GM12878 (cell line): ENCODE results near the gene TMBIM6. TPM values are rescaled to one million over a fixed set of nuclear protein-coding genes. Genes with fewer than 3 reads are reported as not detected.

ENCODE experiments used
- GATAD2B ChIP-seq: fragments of 450-650 bp; conservative IDR thresholded peaks from 2 replicates; pipeline ENCODE4 v1.6.1; 2017; ENCODE audit warnings: low read depth, mild to moderate bottlenecking, moderate library complexity
- POLR2AphosphoS5 ChIP-seq: IDR thresholded peaks from 2 replicates; pipeline ENCODE4 v1.6.1; 2011; ENCODE audit warnings: mild to moderate bottlenecking, low read length, inconsistent platforms
- RBBP5 ChIP-seq: fragments of 200-600 bp; sonication (generic); conservative IDR thresholded peaks from 2 replicates; pipeline ENCODE4 v1.6.1; 2016
- RUNX3 ChIP-seq: IDR thresholded peaks from 2 replicates; pipeline ENCODE4 v1.6.1; 2012; ENCODE audit warnings: low read length, inconsistent platforms
- STAT3 ChIP-seq: IDR thresholded peaks from 2 replicates; pipeline ENCODE4 v1.6.1; 2011; ENCODE audit warnings: low read depth, low read length, improper control_type of control experiment
- TCF12 ChIP-seq: IDR thresholded peaks from 2 replicates; pipeline ENCODE4 v1.6.1; 2011; ENCODE audit warnings: low read depth, mild to moderate bottlenecking, low read length
- polyA plus RNA-seq, 11 experiments: library from polyadenylated mRNA; depleted of rRNA in 4 of 11; unstranded in 6 of 11; stranded (reverse) in 5 of 11; fragments of >200 nt; fragmentation: Nextera tagmentation in 4 of 11; fragmentation: Illumina TruSeq in 1 of 11; extraction: Ambion mirVana in 4 of 11; extraction: Trizol in 1 of 11; gene quantifications; 1 replicate in 1 of 11; 2 replicates in 10 of 11; pipeline versions ENCODE4 v1.2.1 to v1.2.3, GENCODE V29; 2011 to 2016; ENCODE audit warnings: inconsistent platforms in 2 of 11, missing spikeins in 2 of 11, low read depth in 1 of 11
- total RNA-seq, 4 experiments: library from RNA; depleted of rRNA in 3 of 4; stranded (reverse); fragments of >200 nt in 3 of 4; fragmentation: Illumina TruSeq in 1 of 4; extraction: Trizol in 1 of 4; gene quantifications; 2 replicates each; pipeline versions ENCODE4 v1.2.1 to v1.2.3, GENCODE V29; 2013 to 2021
- TF ChIP-seq, protein P1 (sequence below): IDR thresholded peaks from 2 replicates; pipeline ENCODE4 v1.6.1; 2012; ENCODE audit warnings: mild to moderate bottlenecking, low read depth, low read length
- TF ChIP-seq, protein P2 (sequence below): IDR thresholded peaks from 2 replicates; pipeline ENCODE4 v1.6.1; 2012; ENCODE audit warnings: low read depth, low read length, improper control_type of control experiment

The TMBIM6 gene
- total and polyA plus RNA-seq, 10 of the 15 experiments (the other 5 are each of a cell fraction or from before 2014, with no cell fraction given): 224 to 1,192 (median 379) TPM

DNA sequence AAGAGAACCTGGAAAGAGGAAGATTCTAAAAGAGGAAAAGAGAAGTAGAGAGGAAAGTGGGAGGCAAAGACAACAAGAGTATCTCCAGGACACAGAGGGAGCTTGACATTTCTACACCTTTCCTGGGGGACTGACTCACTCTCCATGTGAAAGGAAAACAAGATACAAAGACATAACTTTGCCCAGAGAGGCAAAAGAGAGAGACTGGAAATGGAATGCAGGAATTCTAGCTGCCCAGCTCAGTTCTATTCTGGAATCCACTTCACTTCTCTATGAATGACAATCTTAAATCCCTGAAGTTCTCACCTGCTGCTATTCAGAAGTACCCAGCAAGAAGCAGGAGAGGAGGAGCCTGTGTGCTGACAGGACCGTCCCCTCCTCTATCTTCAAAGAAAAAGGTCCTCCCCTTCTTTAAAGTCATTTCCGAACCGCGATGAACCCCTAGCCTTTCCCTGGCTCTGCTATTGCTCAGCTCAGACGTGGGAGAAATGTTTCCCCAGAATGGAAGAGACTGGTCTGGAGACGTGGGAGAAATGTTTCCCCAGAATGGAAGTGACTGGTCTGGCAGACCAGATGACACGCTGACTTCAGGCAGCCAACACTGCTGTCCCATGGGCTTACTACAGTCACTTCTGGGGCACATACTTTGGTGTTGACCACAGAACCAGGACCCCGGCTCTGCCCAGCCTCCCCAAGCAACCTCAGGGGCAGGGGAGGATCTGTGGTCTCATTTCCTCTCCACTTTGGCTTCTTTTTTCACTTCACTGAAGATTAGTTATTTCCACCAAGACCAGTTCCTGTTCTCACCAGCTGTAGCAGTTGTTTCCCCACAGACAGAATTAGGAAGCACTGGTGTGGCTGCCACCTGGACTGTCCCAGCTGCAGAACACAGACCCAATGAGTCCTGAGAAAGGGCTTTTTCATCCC, 42.5 kb upstream of the TMBIM6 start (continued):
- TF ChIP-seq, protein P1, sequence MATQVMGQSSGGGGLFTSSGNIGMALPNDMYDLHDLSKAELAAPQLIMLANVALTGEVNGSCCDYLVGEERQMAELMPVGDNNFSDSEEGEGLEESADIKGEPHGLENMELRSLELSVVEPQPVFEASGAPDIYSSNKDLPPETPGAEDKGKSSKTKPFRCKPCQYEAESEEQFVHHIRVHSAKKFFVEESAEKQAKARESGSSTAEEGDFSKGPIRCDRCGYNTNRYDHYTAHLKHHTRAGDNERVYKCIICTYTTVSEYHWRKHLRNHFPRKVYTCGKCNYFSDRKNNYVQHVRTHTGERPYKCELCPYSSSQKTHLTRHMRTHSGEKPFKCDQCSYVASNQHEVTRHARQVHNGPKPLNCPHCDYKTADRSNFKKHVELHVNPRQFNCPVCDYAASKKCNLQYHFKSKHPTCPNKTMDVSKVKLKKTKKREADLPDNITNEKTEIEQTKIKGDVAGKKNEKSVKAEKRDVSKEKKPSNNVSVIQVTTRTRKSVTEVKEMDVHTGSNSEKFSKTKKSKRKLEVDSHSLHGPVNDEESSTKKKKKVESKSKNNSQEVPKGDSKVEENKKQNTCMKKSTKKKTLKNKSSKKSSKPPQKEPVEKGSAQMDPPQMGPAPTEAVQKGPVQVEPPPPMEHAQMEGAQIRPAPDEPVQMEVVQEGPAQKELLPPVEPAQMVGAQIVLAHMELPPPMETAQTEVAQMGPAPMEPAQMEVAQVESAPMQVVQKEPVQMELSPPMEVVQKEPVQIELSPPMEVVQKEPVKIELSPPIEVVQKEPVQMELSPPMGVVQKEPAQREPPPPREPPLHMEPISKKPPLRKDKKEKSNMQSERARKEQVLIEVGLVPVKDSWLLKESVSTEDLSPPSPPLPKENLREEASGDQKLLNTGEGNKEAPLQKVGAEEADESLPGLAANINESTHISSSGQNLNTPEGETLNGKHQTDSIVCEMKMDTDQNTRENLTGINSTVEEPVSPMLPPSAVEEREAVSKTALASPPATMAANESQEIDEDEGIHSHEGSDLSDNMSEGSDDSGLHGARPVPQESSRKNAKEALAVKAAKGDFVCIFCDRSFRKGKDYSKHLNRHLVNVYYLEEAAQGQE: 0 out of 2 replicates have a peak, but pooled peaks have one; percentile 23
- no peak for TF ChIP-seq RBBP5
- peak; percentile 85 for TF ChIP-seq POLR2AphosphoS5
- TF ChIP-seq GATAD2B: peak; percentile 97
- peak; percentile 98 for TF ChIP-seq RUNX3
- TF ChIP-seq TCF12: peak; percentile 98
- TF ChIP-seq STAT3: no peak
- TF ChIP-seq, protein P2, sequence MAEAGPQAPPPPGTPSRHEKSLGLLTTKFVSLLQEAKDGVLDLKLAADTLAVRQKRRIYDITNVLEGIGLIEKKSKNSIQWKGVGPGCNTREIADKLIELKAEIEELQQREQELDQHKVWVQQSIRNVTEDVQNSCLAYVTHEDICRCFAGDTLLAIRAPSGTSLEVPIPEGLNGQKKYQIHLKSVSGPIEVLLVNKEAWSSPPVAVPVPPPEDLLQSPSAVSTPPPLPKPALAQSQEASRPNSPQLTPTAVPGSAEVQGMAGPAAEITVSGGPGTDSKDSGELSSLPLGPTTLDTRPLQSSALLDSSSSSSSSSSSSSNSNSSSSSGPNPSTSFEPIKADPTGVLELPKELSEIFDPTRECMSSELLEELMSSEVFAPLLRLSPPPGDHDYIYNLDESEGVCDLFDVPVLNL: no peak
